ENCODE results near the gene NCS1.

Gene NCS1

GRCh38 chr9:130201399-130201873 lies 29.2 kb downstream of the NCS1 start:
- no peak for TF ChIP-seq CTCF (conservative IDR thresholded peaks at IDR 0.05)
- no peak overlapping the region for H3K27ac ChIP-seq

- H3K27ac ChIP-seq: no peak overlapping the region
- TF ChIP-seq CTCF (conservative IDR thresholded peaks at IDR 0.05): no peak
Observed at GRCh38 chr9:130201974-130202373, 29.8 kb downstream of the NCS1 start.

GRCh38 chr9:130204341-130204740 lies 32.1 kb downstream of the NCS1 start:
- no peak for TF ChIP-seq CTCF (conservative IDR thresholded peaks at IDR 0.05)
- no peak overlapping the region for H3K27ac ChIP-seq

GRCh38 chr9:130204959-130205358 lies 32.8 kb downstream of the NCS1 start:
- no peak for TF ChIP-seq CTCF (conservative IDR thresholded peaks at IDR 0.05)
- no peak overlapping the region for H3K27ac ChIP-seq

GRCh38 chr9:130205912-130206311 lies 33.7 kb downstream of the NCS1 start:
- no peak overlapping the region for H3K27ac ChIP-seq
- TF ChIP-seq CTCF (conservative IDR thresholded peaks at IDR 0.05): no peak

GRCh38 chr9:130206579-130206978 lies 34.4 kb downstream of the NCS1 start:
- no peak overlapping the region for H3K27ac ChIP-seq

GRCh38 chr9:130207241-130207992 lies 35.2 kb downstream of the NCS1 start:
- no peak for TF ChIP-seq CTCF (conservative IDR thresholded peaks at IDR 0.05)
- no peak overlapping the region; the same call in 1 of the 2 replicates for H3K27ac ChIP-seq

More at GRCh38 chr9:130206579-130206978, 34.4 kb downstream of the NCS1 start:
- no peak for TF ChIP-seq CTCF (conservative IDR thresholded peaks at IDR 0.05)

Data from VCaP (cell line).